HepG2 (cell line): Measurements from ENCODE around the gene PISD. TPM values are rescaled to one million over a fixed set of nuclear protein-coding genes. Genes with fewer than 3 reads are reported as not detected.

Experiments used
- FOXA1 ChIP-seq, 2 experiments: fragments of 450-650 bp in 1 of 2; sonication (generic) in 1 of 2; formaldehyde crosslinking in 1 of 2; IDR thresholded peaks; 2 replicates each; pipeline versions ENCODE4 v1.4.0 to v1.6.1; 2016 to 2020; ENCODE audit warnings: missing genetic modification reagents in 1 of 2
- KDM6A ChIP-seq: IDR thresholded peaks from 2 replicates; pipeline ENCODE4 v1.6.1; 2016; ENCODE audit warnings: low read depth
- MEIS1 ChIP-seq: sonication (generic); formaldehyde crosslinking; IDR thresholded peaks from 2 replicates; pipeline ENCODE4 v1.9.0; 2021; ENCODE audit warnings: mild to moderate bottlenecking, missing genetic modification reagents, moderate library complexity, borderline replicate concordance
- TEAD2 ChIP-seq: sonication (generic); formaldehyde crosslinking; IDR thresholded peaks from 2 replicates; pipeline ENCODE4 v1.9.0; 2021; ENCODE audit warnings: missing genetic modification reagents
- ZBTB42 ChIP-seq: sonication (generic); formaldehyde crosslinking; IDR thresholded peaks from 2 replicates; pipeline ENCODE4 v1.5.0; 2020; ENCODE audit warnings: mild to moderate bottlenecking, missing genetic modification reagents
- ZIK1 ChIP-seq: sonication (generic); formaldehyde crosslinking; IDR thresholded peaks from 2 replicates; pipeline ENCODE4 v1.5.0; 2020; ENCODE audit warnings: mild to moderate bottlenecking, low read depth, missing genetic modification reagents, borderline replicate concordance
- ZNF225 ChIP-seq: sonication (generic); formaldehyde crosslinking; IDR thresholded peaks from 2 replicates; pipeline ENCODE4 v1.4.0; 2020; ENCODE audit warnings: mild to moderate bottlenecking, missing genetic modification reagents
- ZNF230 ChIP-seq: sonication (generic); formaldehyde crosslinking; IDR thresholded peaks from 2 replicates; pipeline ENCODE4 v1.4.0; 2020; ENCODE audit warnings: mild to moderate bottlenecking, missing genetic modification reagents
- ZNF543 ChIP-seq: sonication (generic); formaldehyde crosslinking; IDR thresholded peaks from 2 replicates; pipeline ENCODE4 v1.4.0; 2020; ENCODE audit warnings: mild to moderate bottlenecking, missing genetic modification reagents
- ZNF670 ChIP-seq: sonication (generic); formaldehyde crosslinking; IDR thresholded peaks from 2 replicates; pipeline ENCODE4 v1.8.0; 2022; ENCODE audit warnings: mild to moderate bottlenecking, missing genetic modification reagents, borderline replicate concordance
- ZNF687 ChIP-seq: sonication (generic); formaldehyde crosslinking; IDR thresholded peaks from 2 replicates; pipeline ENCODE4 v1.5.1; 2020; ENCODE audit warnings: mild to moderate bottlenecking, missing genetic modification reagents, moderate library complexity
- ZNF737 ChIP-seq: sonication (generic); formaldehyde crosslinking; IDR thresholded peaks from 2 replicates; pipeline ENCODE4 v1.5.0; 2020; ENCODE audit warnings: missing genetic modification reagents, mild to moderate bottlenecking, borderline replicate concordance
- ZSCAN20 ChIP-seq: sonication (generic); formaldehyde crosslinking; IDR thresholded peaks from 2 replicates; pipeline ENCODE4 v1.4.0; 2020; ENCODE audit warnings: missing genetic modification reagents, mild to moderate bottlenecking, borderline replicate concordance
- polyA plus RNA-seq, 8 experiments: library from polyadenylated mRNA; depleted of rRNA in 3 of 8; stranded (reverse) in 7 of 8; unstranded in 1 of 8; fragments of >200 nt; fragmentation: Illumina TruSeq in 4 of 8; extraction: Trizol in 4 of 8; gene quantifications; 2 replicates each; pipeline versions ENCODE4 v1.2.1 to v1.2.3, GENCODE V29; 2011 to 2016; ENCODE audit warnings: low read depth in 4 of 8, missing spikeins in 1 of 8, mixed read lengths in 1 of 8; ENCODE audit not compliant: insufficient read depth in 1 of 8
- total RNA-seq, 5 experiments: library from RNA; depleted of rRNA; stranded (reverse); fragments of >200 nt; fragmentation: Illumina TruSeq; extraction: Trizol; gene quantifications; 2 replicates each; pipeline ENCODE4 v1.2.3, GENCODE V29; 2016; ENCODE audit warnings: low read depth in 1 of 5
- TF ChIP-seq, protein P1 (sequence below): sonication (generic); formaldehyde crosslinking; IDR thresholded peaks from 2 replicates; pipeline ENCODE4 v1.5.1; 2020; ENCODE audit warnings: mild to moderate bottlenecking, missing genetic modification reagents, borderline replicate concordance
- TF ChIP-seq, protein P2 (sequence below): sonication (generic); formaldehyde crosslinking; IDR thresholded peaks from 2 replicates; pipeline ENCODE4 v1.4.0; 2020; ENCODE audit warnings: missing genetic modification reagents
- TF ChIP-seq, protein P3 (sequence below): sonication (generic); formaldehyde crosslinking; IDR thresholded peaks from 2 replicates; pipeline ENCODE4 v1.9.0; 2022; ENCODE audit warnings: low read depth, missing genetic modification reagents

The PISD gene
- total and polyA plus RNA-seq, 2 of the 13 experiments (the other 11 are each of a cell fraction or from before 2014, with no cell fraction given), result 30.1 to 47.7 TPM

DNA sequence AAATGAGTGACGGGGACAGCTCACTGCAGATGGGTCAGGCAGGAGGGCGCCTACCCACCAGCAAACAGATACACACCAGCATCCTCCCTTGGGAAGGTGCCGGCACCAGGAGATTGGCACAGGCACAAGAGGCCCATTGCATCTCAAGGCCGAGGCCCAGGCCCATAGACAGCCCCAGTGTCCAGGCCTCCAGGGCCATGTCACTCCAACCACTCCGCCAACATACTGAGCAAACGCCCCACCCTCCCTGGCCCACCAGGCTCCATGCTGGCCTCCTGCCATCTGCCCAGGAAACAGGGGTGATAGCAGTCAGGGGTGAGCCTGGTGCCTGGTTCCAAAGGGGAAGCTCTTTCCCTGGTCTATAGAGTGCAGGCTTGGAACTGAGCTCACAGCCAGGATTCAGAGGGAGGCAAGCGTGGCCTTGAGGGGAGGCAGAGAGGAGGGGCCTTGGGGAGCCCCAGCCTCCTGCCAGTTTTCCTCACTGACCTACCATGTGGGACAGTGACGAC is 34.7 kb downstream of the PISD start (continued):
- peak; percentile 60 for TF ChIP-seq ZNF687 (CRISPR knock-in tag)
- no peak for TF ChIP-seq KDM6A (CRISPR knock-in tag)
- TF ChIP-seq ZNF225 (CRISPR knock-in tag), result no peak
- no peak for TF ChIP-seq TEAD2
- 0 out of 2 replicates have a peak, but pooled peaks have one; percentile 48 for TF ChIP-seq ZNF230
- TF ChIP-seq ZNF543 (CRISPR knock-in tag), result 0 out of 2 replicates have a peak, but pooled peaks have one; percentile 52
- TF ChIP-seq, protein P1, sequence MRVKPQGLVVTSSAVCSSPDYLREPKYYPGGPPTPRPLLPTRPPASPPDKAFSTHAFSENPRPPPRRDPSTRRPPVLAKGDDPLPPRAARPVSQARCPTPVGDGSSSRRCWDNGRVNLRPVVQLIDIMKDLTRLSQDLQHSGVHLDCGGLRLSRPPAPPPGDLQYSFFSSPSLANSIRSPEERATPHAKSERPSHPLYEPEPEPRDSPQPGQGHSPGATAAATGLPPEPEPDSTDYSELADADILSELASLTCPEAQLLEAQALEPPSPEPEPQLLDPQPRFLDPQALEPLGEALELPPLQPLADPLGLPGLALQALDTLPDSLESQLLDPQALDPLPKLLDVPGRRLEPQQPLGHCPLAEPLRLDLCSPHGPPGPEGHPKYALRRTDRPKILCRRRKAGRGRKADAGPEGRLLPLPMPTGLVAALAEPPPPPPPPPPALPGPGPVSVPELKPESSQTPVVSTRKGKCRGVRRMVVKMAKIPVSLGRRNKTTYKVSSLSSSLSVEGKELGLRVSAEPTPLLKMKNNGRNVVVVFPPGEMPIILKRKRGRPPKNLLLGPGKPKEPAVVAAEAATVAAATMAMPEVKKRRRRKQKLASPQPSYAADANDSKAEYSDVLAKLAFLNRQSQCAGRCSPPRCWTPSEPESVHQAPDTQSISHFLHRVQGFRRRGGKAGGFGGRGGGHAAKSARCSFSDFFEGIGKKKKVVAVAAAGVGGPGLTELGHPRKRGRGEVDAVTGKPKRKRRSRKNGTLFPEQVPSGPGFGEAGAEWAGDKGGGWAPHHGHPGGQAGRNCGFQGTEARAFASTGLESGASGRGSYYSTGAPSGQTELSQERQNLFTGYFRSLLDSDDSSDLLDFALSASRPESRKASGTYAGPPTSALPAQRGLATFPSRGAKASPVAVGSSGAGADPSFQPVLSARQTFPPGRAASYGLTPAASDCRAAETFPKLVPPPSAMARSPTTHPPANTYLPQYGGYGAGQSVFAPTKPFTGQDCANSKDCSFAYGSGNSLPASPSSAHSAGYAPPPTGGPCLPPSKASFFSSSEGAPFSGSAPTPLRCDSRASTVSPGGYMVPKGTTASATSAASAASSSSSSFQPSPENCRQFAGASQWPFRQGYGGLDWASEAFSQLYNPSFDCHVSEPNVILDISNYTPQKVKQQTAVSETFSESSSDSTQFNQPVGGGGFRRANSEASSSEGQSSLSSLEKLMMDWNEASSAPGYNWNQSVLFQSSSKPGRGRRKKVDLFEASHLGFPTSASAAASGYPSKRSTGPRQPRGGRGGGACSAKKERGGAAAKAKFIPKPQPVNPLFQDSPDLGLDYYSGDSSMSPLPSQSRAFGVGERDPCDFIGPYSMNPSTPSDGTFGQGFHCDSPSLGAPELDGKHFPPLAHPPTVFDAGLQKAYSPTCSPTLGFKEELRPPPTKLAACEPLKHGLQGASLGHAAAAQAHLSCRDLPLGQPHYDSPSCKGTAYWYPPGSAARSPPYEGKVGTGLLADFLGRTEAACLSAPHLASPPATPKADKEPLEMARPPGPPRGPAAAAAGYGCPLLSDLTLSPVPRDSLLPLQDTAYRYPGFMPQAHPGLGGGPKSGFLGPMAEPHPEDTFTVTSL (CRISPR knock-in tag), result no peak
- TF ChIP-seq MEIS1 (CRISPR knock-in tag), result 0 out of 2 replicates have a peak, but pooled peaks have one; percentile 58
- TF ChIP-seq ZIK1 (CRISPR knock-in tag), result no peak
- TF ChIP-seq, protein P2, sequence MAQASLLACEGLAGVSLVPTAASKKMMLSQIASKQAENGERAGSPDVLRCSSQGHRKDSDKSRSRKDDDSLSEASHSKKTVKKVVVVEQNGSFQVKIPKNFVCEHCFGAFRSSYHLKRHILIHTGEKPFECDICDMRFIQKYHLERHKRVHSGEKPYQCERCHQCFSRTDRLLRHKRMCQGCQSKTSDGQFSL, result no peak
- TF ChIP-seq ZNF670 (CRISPR knock-in tag), result no peak
- no peak for TF ChIP-seq ZNF737 (CRISPR knock-in tag)
- no peak for TF ChIP-seq ZSCAN20 (CRISPR knock-in tag)
- no peak for TF ChIP-seq ZBTB42 (CRISPR knock-in tag)
- TF ChIP-seq FOXA1 (IDR thresholded peaks at IDR 0.05), result no peak
- TF ChIP-seq FOXA1 (CRISPR knock-in tag; IDR thresholded peaks at IDR 0.05), result no peak
- TF ChIP-seq, protein P3, sequence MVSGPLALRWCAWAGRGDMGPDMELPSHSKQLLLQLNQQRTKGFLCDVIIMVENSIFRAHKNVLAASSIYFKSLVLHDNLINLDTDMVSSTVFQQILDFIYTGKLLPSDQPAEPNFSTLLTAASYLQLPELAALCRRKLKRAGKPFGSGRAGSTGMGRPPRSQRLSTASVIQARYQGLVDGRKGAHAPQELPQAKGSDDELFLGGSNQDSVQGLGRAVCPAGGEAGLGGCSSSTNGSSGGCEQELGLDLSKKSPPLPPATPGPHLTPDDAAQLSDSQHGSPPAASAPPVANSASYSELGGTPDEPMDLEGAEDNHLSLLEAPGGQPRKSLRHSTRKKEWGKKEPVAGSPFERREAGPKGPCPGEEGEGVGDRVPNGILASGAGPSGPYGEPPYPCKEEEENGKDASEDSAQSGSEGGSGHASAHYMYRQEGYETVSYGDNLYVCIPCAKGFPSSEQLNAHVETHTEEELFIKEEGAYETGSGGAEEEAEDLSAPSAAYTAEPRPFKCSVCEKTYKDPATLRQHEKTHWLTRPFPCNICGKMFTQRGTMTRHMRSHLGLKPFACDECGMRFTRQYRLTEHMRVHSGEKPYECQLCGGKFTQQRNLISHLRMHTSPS (CRISPR knock-in tag), result 0 out of 2 replicates have a peak, but pooled peaks have one; percentile 19
